HEK293T (cell line): ENCODE results near the gene MEIOSIN.

Source experiments
- ARNT ChIP-seq: fragments of 450-650 bp; IDR thresholded peaks from 2 replicates; pipeline ENCODE4 v1.6.1; 2017; ENCODE audit warnings: mild to moderate bottlenecking
- BHLHE40 ChIP-seq: fragments of 450-650 bp; IDR thresholded peaks from 2 replicates; pipeline ENCODE4 v1.6.1; 2016; ENCODE audit warnings: mild to moderate bottlenecking, moderate library complexity, borderline replicate concordance
- FOXA1 ChIP-seq: fragments of 450-650 bp; IDR thresholded peaks from 2 replicates; pipeline ENCODE4 v1.6.1; 2016; ENCODE audit warnings: mild to moderate bottlenecking
- FOXM1 ChIP-seq: fragments of 450-650 bp; IDR thresholded peaks from 2 replicates; pipeline ENCODE4 v1.6.1; 2017; ENCODE audit warnings: mild to moderate bottlenecking, borderline replicate concordance
- HDGF ChIP-seq: fragments of 450-650 bp; IDR thresholded peaks from 2 replicates; pipeline ENCODE4 v1.6.1; 2017; ENCODE audit warnings: antibody characterized with exemption, borderline replicate concordance
- LEF1 ChIP-seq: fragments of 450-650 bp; IDR thresholded peaks from 2 replicates; pipeline ENCODE4 v1.6.1; 2017; ENCODE audit warnings: mild to moderate bottlenecking, borderline replicate concordance
- NFRKB ChIP-seq: fragments of 450-650 bp; IDR thresholded peaks from 2 replicates; pipeline ENCODE4 v1.6.1; 2016; ENCODE audit warnings: mild to moderate bottlenecking, moderate library complexity
- SP1 ChIP-seq: fragments of 450-650 bp; IDR thresholded peaks from 2 replicates; pipeline ENCODE4 v1.6.1; 2017
- SUZ12 ChIP-seq: fragments of 450-650 bp; IDR thresholded peaks from 2 replicates; pipeline ENCODE4 v1.6.1; 2016; ENCODE audit warnings: mild to moderate bottlenecking
- TARDBP ChIP-seq: fragments of 450-650 bp; IDR thresholded peaks from 2 replicates; pipeline ENCODE4 v1.6.1; 2016

- TF ChIP-seq TARDBP (no peak), HDGF (no peak), ARNT (no peak), BHLHE40 (no peak), SP1 (no peak), SUZ12 (no peak), LEF1 (no peak), FOXM1 (no peak), NFRKB (no peak), FOXA1 (no peak)
Observed at GRCh38 chr19:45733160-45733810, at the start of gene MEIOSIN.
